Stimulated activated naive B cell treated with anti-CD40 and anti-IgM and Interleukin-4, amounts not matched to agents 10 μg/mL and 1 μg/mL and 100 μg/mL, for 72 hours (primary cell): Measurements from ENCODE around the gene POFUT2.
A peak's percentile ranks its signal among the peaks of the same experiment; 100 is the strongest.
"Not testable (repeated sequence)": the region's sequence is repeated elsewhere in the genome, so short reads cannot be mapped to it uniquely, and the experiment has no call there.

ENCODE experiments used
- ATAC-seq, 2 donors: fragments of 150-1000 bp; cut with Tn5 transposase; replicated peaks; 2 replicates each; pipeline ENCODE4 v1.10.0; 2021; ENCODE audit warnings: moderate library complexity in 1 of 2
- DNase-seq: peaks from one replicate; pipeline ENCODE4 v3.0.0; 2021
- H3K27ac Mint-ChIP-seq: one replicate; pipeline ENCODE4 v1.8.0; 2022; ENCODE audit warnings: mild to moderate bottlenecking, mixed read lengths
- H3K27me3 Mint-ChIP-seq, 2 donors: one replicate each; pipeline ENCODE4 v1.8.0; 2022; ENCODE audit warnings: mixed read lengths in 2 of 2
- H3K36me3 Mint-ChIP-seq, 2 donors: one replicate each; pipeline ENCODE4 v1.8.0; 2022; ENCODE audit warnings: mixed read lengths in 2 of 2, mild to moderate bottlenecking in 1 of 2
- H3K4me1 Mint-ChIP-seq, 2 donors: one replicate each; pipeline ENCODE4 v1.8.0; 2022; ENCODE audit warnings: mixed read lengths in 2 of 2, mild to moderate bottlenecking in 1 of 2
- H3K4me3 Mint-ChIP-seq, 2 donors: one replicate each; pipeline ENCODE4 v1.8.0; 2022; ENCODE audit warnings: mild to moderate bottlenecking in 2 of 2, mixed read lengths in 2 of 2, moderate library complexity in 1 of 2
- H3K9me3 Mint-ChIP-seq, 2 donors: one replicate each; pipeline ENCODE4 v1.8.0; 2022; ENCODE audit warnings: mixed read lengths in 2 of 2, mild to moderate bottlenecking in 1 of 2

The POFUT2 gene

DNA sequence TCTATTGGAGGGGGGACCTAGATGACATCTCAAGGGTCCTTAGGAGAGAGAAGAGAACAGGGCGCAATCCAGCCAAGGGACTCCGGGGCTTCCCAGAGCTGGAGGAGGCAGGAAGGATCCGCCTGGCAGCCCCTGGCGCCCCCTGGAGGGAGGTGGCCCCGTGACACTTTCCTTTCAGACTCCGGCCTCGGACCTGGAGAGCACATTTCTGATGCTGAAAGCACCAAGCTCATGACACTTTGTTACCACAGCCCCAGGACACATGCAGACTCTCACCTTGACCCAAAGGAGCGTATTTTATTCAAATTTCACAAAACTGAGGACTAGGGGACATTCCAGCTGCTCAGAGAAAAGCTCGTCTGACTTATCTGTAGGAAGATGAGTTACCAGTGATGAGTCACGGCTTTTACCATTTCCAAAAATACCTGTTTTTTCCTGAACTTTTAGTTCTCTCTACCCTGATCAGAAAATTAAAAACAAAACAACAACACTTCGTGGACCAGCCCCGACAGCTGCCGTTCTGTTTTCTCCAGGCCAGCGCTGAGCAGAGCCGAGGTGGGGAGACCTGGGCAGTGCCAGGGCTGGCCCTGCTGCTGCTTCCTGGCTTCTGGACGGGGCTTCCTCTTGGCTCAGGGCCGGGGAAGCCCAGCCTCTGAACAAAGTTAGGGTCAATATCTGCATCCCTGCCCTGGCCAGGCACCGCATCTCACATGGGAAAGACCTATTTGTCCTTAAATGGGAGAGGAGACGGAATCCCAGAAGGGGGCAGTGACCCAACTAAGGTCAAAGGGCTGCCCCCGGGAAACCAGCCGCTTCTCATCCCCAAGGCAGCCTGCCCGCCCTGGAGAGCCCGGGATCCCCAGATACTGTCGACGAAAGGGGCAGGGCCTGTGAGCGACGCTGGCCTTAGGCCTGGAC is 21.6 kb upstream of the POFUT2 start:
- Mint-ChIP-seq H3K9me3 (peaks cover 2 to 4% of the 10 kb centered on the region in 2 donors), H3K4me3 (no peak overlapping the region), H3K4me1 (peaks cover 3 to 5% of the 10 kb centered on the region in 2 donors), H3K27ac (no peak overlapping the region), H3K36me3 (peaks cover 0 to 1% of the 10 kb centered on the region in 2 donors), H3K27me3 (peaks cover 35 to 50% of the 10 kb centered on the region in 2 donors)
- DNase-seq (no peak), ATAC-seq (peak; percentile 34 to 36)

GRCh38 chr21:45308194-45309068 is 20.7 kb upstream of the POFUT2 start:
- no peak overlapping the region for H3K4me3 Mint-ChIP-seq
- H3K4me1 Mint-ChIP-seq, result peaks cover 3 to 5% of the 10 kb centered on the region in 2 donors
- DNase-seq (no peak), ATAC-seq (peak in 1 of 2 donors; percentile 7)
- H3K9me3 Mint-ChIP-seq, result peaks cover 2 to 4% of the 10 kb centered on the region in 2 donors
- H3K27me3 Mint-ChIP-seq, result peaks cover 36 to 51% of the 10 kb centered on the region in 2 donors
- peaks cover 0 to 1% of the 10 kb centered on the region in 2 donors for H3K36me3 Mint-ChIP-seq
- no peak overlapping the region for H3K27ac Mint-ChIP-seq

- H3K27ac Mint-ChIP-seq, result not testable (repeated sequence)
Measured at GRCh38 chr21:45307597-45308158, 20.0 kb upstream of the POFUT2 start.

GRCh38 chr21:45306832-45307571 is 19.3 kb upstream of the POFUT2 start:
- no peak for ATAC-seq
- Mint-ChIP-seq H3K9me3 (peaks cover 0 to 4% of the 10 kb centered on the region in 2 donors), H3K4me3 (no peak overlapping the region), H3K27me3 (peaks cover 31 to 47% of the 10 kb centered on the region in 2 donors), H3K36me3 (peaks cover 0 to 1% of the 10 kb centered on the region in 2 donors), H3K27ac (no peak overlapping the region), H3K4me1 (peaks cover 3 to 5% of the 10 kb centered on the region in 2 donors)
- DNase-seq, result no peak

More at GRCh38 chr21:45307597-45308158, 20.0 kb upstream of the POFUT2 start:
- H3K27me3 Mint-ChIP-seq, result peaks cover 36 to 51% of the 10 kb centered on the region in 2 donors
- H3K4me3 Mint-ChIP-seq, ATAC-seq, H3K9me3 Mint-ChIP-seq, DNase-seq, H3K4me1 Mint-ChIP-seq, H3K36me3 Mint-ChIP-seq: not testable (repeated sequence)

DNA sequence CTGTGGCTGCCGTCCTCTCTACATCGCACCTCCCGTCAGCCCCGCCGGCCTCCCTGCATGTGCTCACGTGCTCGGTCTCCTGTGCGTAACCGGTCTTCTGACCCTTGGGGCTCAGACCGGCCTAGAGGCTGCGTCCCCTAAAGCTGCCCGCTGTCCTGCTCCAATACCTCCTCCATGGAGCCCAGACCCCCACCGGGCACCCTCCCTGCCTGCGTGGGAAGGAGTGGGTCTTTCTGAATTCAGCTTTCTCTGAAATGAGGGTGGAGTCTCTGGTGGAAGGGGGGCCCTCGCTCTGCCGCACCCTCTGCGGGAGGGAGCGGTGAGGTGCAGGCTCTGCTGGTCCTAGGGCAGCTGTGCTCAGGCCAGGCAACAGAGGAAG is 18.7 kb upstream of the POFUT2 start:
- peak overlapping the region; percentile 72 for H3K27ac Mint-ChIP-seq
- H3K36me3 Mint-ChIP-seq, result no peaks in the 10 kb centered on the region
- H3K27me3 Mint-ChIP-seq, result peaks cover 30 to 42% of the 10 kb centered on the region in 2 donors
- no peak overlapping the region for H3K4me3 Mint-ChIP-seq
- ATAC-seq, result no peak
- no peak for DNase-seq
- peaks cover 3 to 5% of the 10 kb centered on the region in 2 donors for H3K4me1 Mint-ChIP-seq
- H3K9me3 Mint-ChIP-seq, result no peaks in the 10 kb centered on the region

DNA sequence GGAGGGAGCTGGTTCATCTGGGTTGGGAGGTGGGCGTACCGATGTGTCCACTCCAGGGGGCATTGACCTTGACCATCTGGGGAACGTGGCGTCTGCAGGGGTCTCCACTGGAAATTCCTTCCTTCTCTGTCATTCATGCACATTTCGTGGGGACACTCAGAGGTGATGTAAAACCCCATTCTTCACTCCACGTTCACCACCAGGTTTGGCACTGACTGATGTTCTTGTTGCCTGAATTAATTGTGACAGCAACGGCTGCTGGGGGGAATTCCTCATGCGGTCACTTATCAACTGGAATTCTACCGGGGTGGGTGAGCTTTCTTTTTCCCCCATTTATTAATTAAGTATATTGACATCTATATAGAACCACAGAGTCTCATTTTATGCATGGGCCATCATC is 18.1 kb upstream of the POFUT2 start:
- H3K4me3 Mint-ChIP-seq, result no peak overlapping the region
- peaks cover 35 to 38% of the 10 kb centered on the region in 2 donors for H3K27me3 Mint-ChIP-seq
- H3K9me3 Mint-ChIP-seq, result no peaks in the 10 kb centered on the region
- no peak overlapping the region for H3K27ac Mint-ChIP-seq
- ATAC-seq (no peak), DNase-seq (no peak)
- peaks cover 0 to 3% of the 10 kb centered on the region in 2 donors for H3K36me3 Mint-ChIP-seq
- peaks cover 3 to 5% of the 10 kb centered on the region in 2 donors for H3K4me1 Mint-ChIP-seq

DNA sequence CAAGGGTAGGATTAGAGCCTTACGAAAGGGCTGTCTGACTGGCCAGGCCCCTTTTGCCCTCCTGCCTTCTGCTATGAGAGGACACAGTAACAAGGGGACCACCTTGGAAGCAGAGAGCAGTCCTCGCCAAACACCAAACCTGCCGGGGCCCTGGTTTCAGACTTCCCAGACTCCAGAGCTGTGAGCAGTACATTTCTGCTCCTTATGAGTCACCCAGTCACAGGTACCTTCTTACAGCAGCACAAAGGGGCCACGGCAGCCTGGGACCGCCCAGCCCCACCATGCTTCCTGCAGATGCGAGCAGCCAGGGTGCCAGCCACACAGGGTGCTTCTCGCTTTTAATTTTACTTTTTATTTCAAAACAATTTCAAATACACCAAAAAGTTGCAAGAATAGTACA is 17.2 kb upstream of the POFUT2 start:
- ATAC-seq (no peak), DNase-seq (no peak)
- Mint-ChIP-seq H3K27ac (peak overlapping the region; percentile 51), H3K27me3 (peaks cover 35 to 36% of the 10 kb centered on the region in 2 donors), H3K4me3 (no peak overlapping the region), H3K4me1 (peaks cover 3 to 5% of the 10 kb centered on the region in 2 donors), H3K36me3 (peaks cover 0 to 4% of the 10 kb centered on the region in 2 donors), H3K9me3 (no peaks in the 10 kb centered on the region)

DNA sequence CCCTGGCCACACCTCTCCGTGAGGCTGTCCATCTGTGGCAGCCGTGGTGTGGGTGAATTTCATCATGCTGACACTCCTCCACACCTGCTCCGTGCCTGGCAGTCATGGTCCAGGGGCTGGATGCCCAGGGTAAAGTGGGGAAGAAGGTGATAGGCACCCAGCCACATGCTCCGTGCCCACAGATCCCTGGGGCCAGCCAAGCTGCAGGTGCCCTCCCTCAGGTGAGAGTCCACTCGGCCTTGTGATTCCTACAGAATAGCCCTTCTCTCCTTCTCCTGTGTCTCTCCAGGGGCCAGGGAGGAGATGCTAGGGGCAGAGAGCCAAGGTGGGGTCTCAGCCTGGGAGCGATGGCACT is 16.8 kb upstream of the POFUT2 start:
- Mint-ChIP-seq H3K27me3 (peaks cover 34 to 35% of the 10 kb centered on the region in 2 donors), H3K4me1 (peaks cover 3 to 5% of the 10 kb centered on the region in 2 donors), H3K36me3 (peaks cover 0 to 4% of the 10 kb centered on the region in 2 donors), H3K4me3 (no peak overlapping the region), H3K9me3 (no peaks in the 10 kb centered on the region), H3K27ac (no peak overlapping the region)
- ATAC-seq, result no peak
- DNase-seq, result no peak

DNA sequence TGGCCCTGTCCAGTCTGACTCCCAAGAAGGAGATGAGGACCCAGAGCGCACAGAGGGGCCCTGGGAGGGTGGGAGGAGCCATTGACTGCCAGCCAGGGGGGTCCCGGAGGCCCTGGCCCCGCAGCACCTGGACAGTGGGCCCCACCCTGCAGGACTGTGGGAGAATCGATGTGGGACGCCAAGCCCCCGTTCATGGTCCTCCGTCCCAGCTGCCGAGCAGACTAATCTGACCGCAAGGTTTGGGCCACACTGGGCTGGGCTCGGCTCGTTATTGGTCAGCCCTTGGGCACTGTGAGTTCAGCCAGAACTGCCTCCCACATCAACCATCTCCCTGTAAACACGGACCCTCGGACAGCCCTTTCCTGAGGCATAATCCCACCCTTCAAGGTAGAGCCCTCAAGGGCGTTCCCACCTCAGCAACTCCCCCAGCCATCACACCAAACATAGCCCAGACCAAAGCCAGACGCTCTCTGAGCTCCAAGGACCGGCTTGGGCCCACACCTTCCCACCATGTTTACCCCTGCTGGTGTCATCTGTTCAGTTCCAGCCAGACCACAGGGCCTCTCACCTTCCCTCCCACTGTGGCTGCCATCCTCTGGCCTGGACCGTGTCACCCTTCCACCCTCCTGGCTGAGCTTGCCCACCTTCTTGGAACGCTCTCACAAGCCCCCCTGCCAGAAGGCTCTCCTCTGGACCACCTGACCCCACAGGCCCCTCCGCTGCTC is 16.2 kb upstream of the POFUT2 start:
- Mint-ChIP-seq H3K27ac (no peak overlapping the region), H3K4me3 (no peak overlapping the region)

DNA sequence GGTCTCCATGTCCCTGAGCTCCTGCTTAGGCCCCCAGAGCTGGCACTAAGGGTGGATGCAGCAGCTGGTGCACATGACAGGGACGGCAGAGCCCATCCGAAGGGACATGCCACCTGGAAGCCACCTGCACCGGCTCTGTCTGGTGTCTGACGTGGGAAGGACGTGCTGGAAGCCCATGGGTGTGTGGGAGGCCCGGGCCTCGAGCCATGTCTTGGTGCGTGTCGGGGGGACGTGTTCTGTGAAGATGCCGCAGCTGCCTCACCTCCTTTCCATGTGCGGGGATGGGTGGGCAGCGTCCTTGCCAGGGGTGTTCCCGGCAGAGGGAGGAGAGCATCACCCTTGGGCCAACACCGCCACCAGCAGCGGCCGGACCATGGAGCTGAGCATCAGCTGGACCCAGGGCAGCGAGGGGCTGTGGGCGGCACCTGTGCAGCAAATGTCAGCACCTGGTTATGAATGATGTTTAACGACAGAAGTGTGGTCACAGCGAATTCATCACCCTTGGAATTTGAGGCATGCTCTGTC is 15.5 kb upstream of the POFUT2 start:
- no peaks in the 10 kb centered on the region for H3K4me1 Mint-ChIP-seq
- no peak for ATAC-seq
- no peak overlapping the region for H3K27ac Mint-ChIP-seq
- no peaks in the 10 kb centered on the region for H3K9me3 Mint-ChIP-seq
- DNase-seq, result no peak
- H3K4me3 Mint-ChIP-seq, result no peak overlapping the region
- peaks cover 25 to 27% of the 10 kb centered on the region in 2 donors for H3K27me3 Mint-ChIP-seq
- peaks cover 0 to 4% of the 10 kb centered on the region in 2 donors for H3K36me3 Mint-ChIP-seq

More for the DNA sequence above, 16.2 kb upstream of the POFUT2 start:
- ATAC-seq (no peak), DNase-seq (no peak)
- H3K36me3 Mint-ChIP-seq, result peaks cover 0 to 4% of the 10 kb centered on the region in 2 donors
- no peaks in the 10 kb centered on the region for H3K9me3 Mint-ChIP-seq
- H3K27me3 Mint-ChIP-seq, result peaks cover 30 to 34% of the 10 kb centered on the region in 2 donors
- H3K4me1 Mint-ChIP-seq, result peaks cover under 1 to 3% of the 10 kb centered on the region in 2 donors

DNA sequence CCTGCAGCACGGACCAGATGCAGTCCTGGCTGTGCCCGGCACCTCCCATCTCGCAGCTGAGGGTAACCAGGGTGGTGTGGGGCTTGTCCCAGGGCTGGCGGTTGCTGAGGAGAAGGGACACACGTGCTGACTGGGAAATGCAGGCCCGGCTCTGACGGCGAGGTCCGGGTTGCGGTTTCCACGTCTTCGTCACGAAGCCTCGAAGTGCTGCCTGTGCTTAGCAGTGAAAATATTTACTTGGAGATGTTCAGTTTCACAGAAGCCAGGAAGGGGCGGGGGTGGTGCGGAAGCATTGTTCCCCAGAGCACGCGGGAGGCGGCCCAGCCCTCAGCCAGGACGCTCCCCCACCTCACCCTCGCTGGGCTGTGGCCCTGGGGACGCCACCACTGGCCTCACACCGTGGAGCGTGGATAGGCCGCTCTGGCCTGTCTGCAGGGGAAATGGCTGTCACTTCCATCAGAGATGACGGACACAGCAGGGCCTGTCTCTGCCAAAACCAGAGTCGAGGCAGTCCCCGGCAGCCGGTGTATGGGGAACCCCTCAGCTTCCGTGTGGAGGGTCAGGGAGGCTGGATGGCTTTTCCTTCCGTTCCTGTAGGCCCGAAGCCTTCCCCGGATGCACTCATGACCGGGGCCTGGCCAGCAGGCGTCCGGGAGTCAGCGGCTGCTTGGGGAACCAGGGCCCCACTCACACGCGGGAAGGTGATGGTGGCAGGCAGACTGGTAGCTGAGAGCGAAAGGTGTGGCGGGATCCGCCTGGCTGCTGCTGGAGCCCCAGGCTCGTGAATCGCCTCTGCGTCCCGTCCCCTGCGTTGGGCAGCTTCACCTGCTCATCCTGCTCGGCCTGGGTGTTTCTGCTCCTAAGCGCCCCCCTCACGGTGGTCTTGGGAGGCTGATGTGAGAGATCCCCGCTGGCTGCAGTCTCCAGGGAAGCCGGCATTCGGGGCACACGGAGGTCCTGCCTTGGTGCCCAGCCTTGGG is 14.7 kb upstream of the POFUT2 start:
- Mint-ChIP-seq H3K9me3 (no peaks in the 10 kb centered on the region), H3K4me3 (no peak overlapping the region), H3K4me1 (no peaks in the 10 kb centered on the region)

DNA sequence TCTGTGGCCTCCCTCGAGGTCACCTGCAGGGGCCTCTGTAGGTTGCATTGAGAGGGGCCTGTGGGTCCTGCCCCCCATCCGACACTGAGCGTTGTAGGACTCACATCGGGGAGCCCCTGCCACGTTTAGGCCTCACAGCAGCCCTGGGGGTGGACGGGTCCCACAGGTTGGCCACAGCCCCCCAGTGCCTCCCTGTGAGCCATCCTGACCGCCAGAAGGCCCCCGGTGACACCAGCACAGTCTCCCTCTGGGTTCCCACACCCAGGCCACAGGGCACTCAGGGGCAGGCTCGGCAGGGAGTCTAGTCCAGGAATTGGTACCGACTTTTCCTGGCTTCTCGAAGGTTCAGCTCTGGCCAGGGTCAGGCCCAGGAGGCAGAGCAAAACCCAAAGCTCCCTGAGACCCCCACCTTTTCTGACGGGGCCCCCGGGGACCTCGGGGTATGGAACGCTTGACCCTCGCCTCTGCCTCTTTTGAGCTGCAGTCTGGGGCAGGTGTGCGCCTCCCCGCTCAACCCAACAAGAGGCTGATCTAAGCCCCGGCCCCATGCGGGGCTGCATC is 13.9 kb upstream of the POFUT2 start:
- H3K4me1 Mint-ChIP-seq, result no peaks in the 10 kb centered on the region
- no peak for ATAC-seq
- no peak for DNase-seq
- H3K9me3 Mint-ChIP-seq, result no peaks in the 10 kb centered on the region
- H3K27ac Mint-ChIP-seq, result no peak overlapping the region
- H3K4me3 Mint-ChIP-seq, result no peak overlapping the region
- H3K36me3 Mint-ChIP-seq, result peaks cover 2 to 8% of the 10 kb centered on the region in 2 donors
- peaks cover 18 to 35% of the 10 kb centered on the region in 2 donors for H3K27me3 Mint-ChIP-seq

More for the DNA sequence above, 14.7 kb upstream of the POFUT2 start:
- DNase-seq, result no peak
- Mint-ChIP-seq H3K27me3 (peaks cover 19 to 28% of the 10 kb centered on the region in 2 donors), H3K36me3 (peaks cover 0 to 6% of the 10 kb centered on the region in 2 donors), H3K27ac (no peak overlapping the region)
- ATAC-seq, result no peak
